Stimulated activated CD4-positive, alpha-beta T cell treated with anti-CD3 and anti-CD28 coated beads, Interleukin-4, amount 100 ng/mL, for 48 hours (primary cell): ENCODE data around the gene CCDC102B.

Experiments
- DNase-seq, 2 donors: peaks; one replicate each; pipeline ENCODE4 v3.0.0-alpha.2; 2020; ENCODE audit warnings: low read depth in 2 of 2

Gene CCDC102B

GRCh38 chr18:69082499-69082898 is 284.6 kb downstream of the CCDC102B start:
- no peak for DNase-seq

- no peak for DNase-seq
These were observed 288.1 kb downstream of the CCDC102B start for GRCh38 chr18:69085951-69086350.

GRCh38 chr18:69088973-69089372 is 291.1 kb downstream of the CCDC102B start:
- no peak for DNase-seq

GRCh38 chr18:69097349-69097748 is 299.5 kb downstream of the CCDC102B start:
- DNase-seq: no peak

GRCh38 chr18:69102959-69103358 is 305.1 kb downstream of the CCDC102B start:
- DNase-seq: no peak
